ENCODE results near the gene SENP1.

SENP1 gene

DNA sequence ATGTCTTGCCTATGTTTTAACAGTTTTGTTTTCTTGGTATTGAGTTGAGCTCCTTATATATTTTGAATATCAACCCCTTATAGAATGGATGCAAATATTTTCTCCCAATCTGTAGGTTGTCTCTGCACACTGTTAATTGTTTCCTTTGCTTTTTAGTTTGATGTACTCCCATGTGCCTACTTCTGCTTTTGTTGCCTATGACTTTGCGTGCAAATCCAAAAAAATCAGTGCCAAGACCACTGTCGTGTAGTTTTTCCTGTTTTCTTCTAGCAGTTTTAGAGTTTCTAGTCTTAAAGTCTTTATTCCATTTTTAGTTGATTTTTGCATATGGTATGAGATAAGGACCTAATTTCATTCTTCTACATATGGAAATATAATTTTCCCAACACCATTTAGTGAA is 28.8 kb downstream of the SENP1 start:
- no peaks in the 10 kb centered on the region for H3K27me3 ChIP-seq (ENCODE audit: control insufficient read depth, insufficient read depth, low read length)
- H3K9me3 ChIP-seq (ENCODE audit: control insufficient read depth, low read depth, low read length) = no peaks in the 10 kb centered on the region
- no peaks in the 10 kb centered on the region for H3K4me1 ChIP-seq (ENCODE audit: control insufficient read depth, low read depth, low read length)
- no peak overlapping the region for H3K27ac ChIP-seq (ENCODE audit: low read length)
- no peak overlapping the region for H3K9ac ChIP-seq (ENCODE audit: low read length)
- H3K36me3 ChIP-seq (ENCODE audit: control insufficient read depth, low read depth, low read length) = peaks cover 35% of the 10 kb centered on the region
- H3K4me3 ChIP-seq (ENCODE audit: low read length) = no peak overlapping the region

DNA sequence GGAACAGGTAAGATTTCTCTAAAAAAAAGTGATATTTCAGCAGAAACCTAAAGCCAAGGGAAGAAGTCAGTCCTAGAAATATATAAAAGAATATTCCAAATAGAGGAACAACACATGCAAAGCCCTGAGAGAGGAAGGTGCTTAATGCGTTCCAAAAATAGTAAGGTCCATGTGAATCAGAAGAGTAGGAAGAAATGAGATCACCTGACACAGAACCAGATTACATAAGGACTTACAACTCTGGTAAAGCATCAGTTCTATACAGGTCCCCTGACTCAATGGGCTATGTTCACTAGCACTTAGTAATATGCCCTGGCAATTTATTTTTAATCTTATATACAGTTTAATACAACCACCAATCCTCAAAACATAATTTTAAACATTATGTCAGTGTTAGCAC is 30.0 kb downstream of the SENP1 start:
- H3K4me1 ChIP-seq (ENCODE audit: control insufficient read depth, low read depth, low read length) = no peaks in the 10 kb centered on the region
- peaks cover 40% of the 10 kb centered on the region for H3K36me3 ChIP-seq (ENCODE audit: control insufficient read depth, low read depth, low read length)
- no peak overlapping the region for H3K9ac ChIP-seq (ENCODE audit: low read length)
- H3K27me3 ChIP-seq (ENCODE audit: control insufficient read depth, insufficient read depth, low read length) = no peaks in the 10 kb centered on the region
- H3K4me3 ChIP-seq (ENCODE audit: low read length) = no peak overlapping the region
- no peak overlapping the region for H3K27ac ChIP-seq (ENCODE audit: low read length)
- no peaks in the 10 kb centered on the region for H3K9me3 ChIP-seq (ENCODE audit: control insufficient read depth, low read depth, low read length)

DNA sequence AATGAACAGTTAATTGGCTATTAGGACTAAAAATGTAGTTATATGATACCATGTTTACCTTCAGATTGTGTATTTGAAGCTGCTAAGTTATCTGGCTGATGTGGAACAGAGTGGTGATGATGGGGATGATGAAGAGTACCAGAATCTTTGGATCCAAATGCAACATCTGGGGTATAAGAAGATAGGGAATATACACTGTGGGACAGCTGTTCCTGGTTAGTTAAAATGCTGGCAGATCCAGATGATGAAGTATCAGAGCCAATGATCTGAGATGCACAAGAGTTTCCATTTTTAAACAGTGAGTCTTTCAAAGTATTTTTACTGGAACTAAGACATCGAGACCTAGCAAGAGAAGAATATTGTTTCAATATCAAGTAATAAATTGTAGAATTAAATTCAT is 31.6 kb downstream of the SENP1 start:
- H3K4me1 ChIP-seq (ENCODE audit: control insufficient read depth, low read depth, low read length) = no peaks in the 10 kb centered on the region
- no peak overlapping the region for H3K27ac ChIP-seq (ENCODE audit: low read length)
- no peak overlapping the region for H3K4me3 ChIP-seq (ENCODE audit: low read length)
- H3K9ac ChIP-seq (ENCODE audit: low read length) = no peak overlapping the region
- no peaks in the 10 kb centered on the region for H3K27me3 ChIP-seq (ENCODE audit: control insufficient read depth, insufficient read depth, low read length)
- H3K9me3 ChIP-seq (ENCODE audit: control insufficient read depth, low read depth, low read length) = no peaks in the 10 kb centered on the region
- H3K36me3 ChIP-seq (ENCODE audit: control insufficient read depth, low read depth, low read length) = peaks cover 47% of the 10 kb centered on the region

DNA sequence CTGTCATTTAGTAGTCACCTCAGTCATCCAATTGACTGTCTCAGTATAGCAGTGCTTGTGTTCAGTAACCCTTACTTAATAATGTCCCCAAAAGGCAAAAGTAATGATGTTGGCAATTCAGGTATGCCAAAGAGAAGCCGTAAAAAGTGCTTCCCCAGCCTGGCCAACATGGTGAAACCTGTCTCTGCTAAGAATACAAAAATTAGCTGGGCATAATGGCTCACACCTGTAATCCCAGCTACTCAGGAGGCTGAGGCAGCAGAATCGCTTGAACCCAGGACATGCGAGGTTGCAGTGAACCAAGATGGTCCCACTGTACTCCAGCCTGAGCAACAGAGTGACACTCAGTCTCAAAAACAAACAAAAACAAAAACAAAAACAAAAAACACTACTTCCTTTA is 33.6 kb downstream of the SENP1 start:
- H3K36me3 ChIP-seq (ENCODE audit: control insufficient read depth, low read depth, low read length) = peaks cover 48% of the 10 kb centered on the region
- no peak overlapping the region for H3K4me3 ChIP-seq (ENCODE audit: low read length)

DNA sequence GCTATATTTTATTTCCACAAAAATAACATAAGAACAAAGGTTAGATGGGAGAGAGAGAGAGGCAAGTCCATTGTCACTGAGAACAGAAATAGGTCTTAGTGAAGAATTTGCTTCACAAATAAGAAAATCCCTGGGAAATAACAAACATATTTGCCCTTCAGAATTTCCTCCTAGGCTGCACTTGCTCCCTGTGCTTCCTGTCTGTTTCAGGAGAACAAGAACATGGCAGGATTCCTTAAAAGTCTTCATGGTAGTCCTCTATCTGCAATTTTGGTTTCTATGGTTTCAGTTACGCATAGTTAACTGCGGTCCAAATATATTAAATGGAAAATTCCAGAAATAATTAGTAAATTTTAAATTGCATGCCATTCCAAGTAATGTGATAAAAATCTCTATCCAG is 34.1 kb downstream of the SENP1 start:
- no peaks in the 10 kb centered on the region for H3K27me3 ChIP-seq (ENCODE audit: control insufficient read depth, insufficient read depth, low read length)
- peaks cover 52% of the 10 kb centered on the region for H3K36me3 ChIP-seq (ENCODE audit: control insufficient read depth, low read depth, low read length)
- no peaks in the 10 kb centered on the region for H3K4me1 ChIP-seq (ENCODE audit: control insufficient read depth, low read depth, low read length)
- H3K4me3 ChIP-seq (ENCODE audit: low read length) = no peak overlapping the region
- no peak overlapping the region for H3K9ac ChIP-seq (ENCODE audit: low read length)
- no peaks in the 10 kb centered on the region for H3K9me3 ChIP-seq (ENCODE audit: control insufficient read depth, low read depth, low read length)
- H3K27ac ChIP-seq (ENCODE audit: low read length) = no peak overlapping the region

More for the DNA sequence above, 33.6 kb downstream of the SENP1 start:
- Histone ChIP-seq H3K9me3 (ENCODE audit: control insufficient read depth, low read depth, low read length) (no peaks in the 10 kb centered on the region), H3K9ac (ENCODE audit: low read length) (no peak overlapping the region), H3K27ac (ENCODE audit: low read length) (no peak overlapping the region), H3K27me3 (ENCODE audit: control insufficient read depth, insufficient read depth, low read length) (no peaks in the 10 kb centered on the region), H3K4me1 (ENCODE audit: control insufficient read depth, low read depth, low read length) (no peaks in the 10 kb centered on the region)

DNA sequence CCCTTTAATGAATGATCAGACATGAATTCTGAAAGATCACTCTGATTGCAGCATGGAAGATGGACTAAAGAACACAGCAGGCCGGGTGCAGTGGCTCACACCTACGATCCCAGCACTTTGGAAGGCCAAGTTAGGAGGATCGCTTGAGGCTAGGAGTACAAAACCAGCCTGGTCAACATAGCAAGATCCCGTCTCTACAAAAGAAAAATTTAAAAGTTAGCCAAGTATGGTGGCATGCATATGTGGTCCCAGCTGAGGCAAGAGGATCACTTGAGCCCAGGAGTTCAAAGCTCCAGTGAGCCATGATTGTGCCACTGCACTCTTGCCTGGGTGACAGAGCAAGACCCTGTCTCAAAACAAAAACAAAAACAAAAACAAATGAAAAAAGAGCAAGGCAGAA is 35.1 kb downstream of the SENP1 start:
- Histone ChIP-seq H3K9ac (ENCODE audit: low read length) (no peak overlapping the region), H3K36me3 (ENCODE audit: control insufficient read depth, low read depth, low read length) (peaks cover 52% of the 10 kb centered on the region), H3K27me3 (ENCODE audit: control insufficient read depth, insufficient read depth, low read length) (no peaks in the 10 kb centered on the region), H3K4me1 (ENCODE audit: control insufficient read depth, low read depth, low read length) (no peaks in the 10 kb centered on the region), H3K9me3 (ENCODE audit: control insufficient read depth, low read depth, low read length) (no peaks in the 10 kb centered on the region), H3K4me3 (ENCODE audit: low read length) (no peak overlapping the region), H3K27ac (ENCODE audit: low read length) (no peak overlapping the region)

DNA sequence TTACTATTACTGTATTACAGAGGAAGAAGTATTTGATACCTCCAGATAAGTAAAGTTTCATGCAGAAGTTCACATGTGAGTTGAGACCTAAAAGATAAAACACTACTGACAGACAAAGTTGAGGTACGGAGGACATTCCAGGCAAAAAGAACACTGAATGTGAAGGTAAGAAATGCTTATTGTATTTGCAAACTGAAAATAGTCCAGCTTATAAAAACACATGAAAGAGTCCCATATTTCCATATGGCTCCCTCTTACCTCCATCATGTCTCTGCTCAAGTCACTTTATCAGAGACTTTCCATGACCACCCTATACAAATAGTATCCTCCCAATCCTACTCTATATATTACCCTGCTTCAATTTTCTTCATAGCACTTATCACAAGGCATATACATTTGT is 35.8 kb downstream of the SENP1 start:
- peaks cover 58% of the 10 kb centered on the region for H3K36me3 ChIP-seq (ENCODE audit: control insufficient read depth, low read depth, low read length)
- no peak overlapping the region for H3K9ac ChIP-seq (ENCODE audit: low read length)
- no peaks in the 10 kb centered on the region for H3K27me3 ChIP-seq (ENCODE audit: control insufficient read depth, insufficient read depth, low read length)
- no peaks in the 10 kb centered on the region for H3K9me3 ChIP-seq (ENCODE audit: control insufficient read depth, low read depth, low read length)
- H3K27ac ChIP-seq (ENCODE audit: low read length) = no peak overlapping the region
- H3K4me3 ChIP-seq (ENCODE audit: low read length) = no peak overlapping the region
- no peaks in the 10 kb centered on the region for H3K4me1 ChIP-seq (ENCODE audit: control insufficient read depth, low read depth, low read length)

DNA sequence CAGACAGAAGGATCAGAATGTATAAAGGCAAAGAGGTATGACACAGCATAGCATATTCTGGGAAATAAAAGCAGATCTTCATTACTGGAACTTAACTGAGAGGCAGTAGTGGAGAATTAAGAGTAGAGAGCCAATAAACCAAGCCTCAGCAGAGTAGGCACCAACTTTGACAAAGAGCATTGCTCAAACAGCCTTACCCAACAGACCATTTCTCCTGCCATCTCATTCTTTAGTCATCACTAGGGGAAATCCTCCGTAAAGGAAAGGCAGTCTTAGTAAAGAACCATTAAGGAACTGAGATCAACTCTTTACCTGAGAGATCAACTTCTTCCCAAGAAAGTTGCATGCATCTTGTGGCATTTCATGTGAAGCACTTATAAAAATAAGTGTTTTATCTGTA is 36.6 kb downstream of the SENP1 start:
- H3K9me3 ChIP-seq (ENCODE audit: control insufficient read depth, low read depth, low read length) = no peaks in the 10 kb centered on the region
- H3K9ac ChIP-seq (ENCODE audit: low read length) = no peak overlapping the region
- no peaks in the 10 kb centered on the region for H3K4me1 ChIP-seq (ENCODE audit: control insufficient read depth, low read depth, low read length)
- H3K4me3 ChIP-seq (ENCODE audit: low read length) = no peak overlapping the region
- no peak overlapping the region for H3K27ac ChIP-seq (ENCODE audit: low read length)
- H3K27me3 ChIP-seq (ENCODE audit: control insufficient read depth, insufficient read depth, low read length) = no peaks in the 10 kb centered on the region
- H3K36me3 ChIP-seq (ENCODE audit: control insufficient read depth, low read depth, low read length) = peaks cover 60% of the 10 kb centered on the region

DNA sequence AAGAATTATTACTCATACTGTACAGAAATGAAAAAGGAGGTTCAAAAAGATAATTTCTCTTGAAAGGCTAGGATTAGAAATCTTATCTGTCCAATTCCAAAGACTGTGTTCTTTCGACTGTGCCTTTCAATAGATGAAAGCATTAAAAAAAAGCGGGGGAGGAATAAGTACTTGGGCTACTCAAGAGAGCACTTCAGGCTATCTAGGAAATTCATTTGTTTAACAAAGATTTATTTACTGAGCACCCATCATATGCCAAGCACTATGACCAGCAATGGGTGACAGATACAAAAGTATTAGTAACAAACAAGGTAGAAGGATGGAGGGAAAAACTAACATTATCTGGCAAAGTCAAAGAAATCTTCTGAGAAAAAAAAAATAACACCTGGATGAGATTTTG is 37.4 kb downstream of the SENP1 start:
- H3K36me3 ChIP-seq (ENCODE audit: control insufficient read depth, low read depth, low read length) = peaks cover 60% of the 10 kb centered on the region
- no peak overlapping the region for H3K27ac ChIP-seq (ENCODE audit: low read length)
- no peaks in the 10 kb centered on the region for H3K27me3 ChIP-seq (ENCODE audit: control insufficient read depth, insufficient read depth, low read length)
- H3K4me3 ChIP-seq (ENCODE audit: low read length) = no peak overlapping the region
- H3K9me3 ChIP-seq (ENCODE audit: control insufficient read depth, low read depth, low read length) = no peaks in the 10 kb centered on the region
- H3K9ac ChIP-seq (ENCODE audit: low read length) = no peak overlapping the region
- H3K4me1 ChIP-seq (ENCODE audit: control insufficient read depth, low read depth, low read length) = no peaks in the 10 kb centered on the region

DNA sequence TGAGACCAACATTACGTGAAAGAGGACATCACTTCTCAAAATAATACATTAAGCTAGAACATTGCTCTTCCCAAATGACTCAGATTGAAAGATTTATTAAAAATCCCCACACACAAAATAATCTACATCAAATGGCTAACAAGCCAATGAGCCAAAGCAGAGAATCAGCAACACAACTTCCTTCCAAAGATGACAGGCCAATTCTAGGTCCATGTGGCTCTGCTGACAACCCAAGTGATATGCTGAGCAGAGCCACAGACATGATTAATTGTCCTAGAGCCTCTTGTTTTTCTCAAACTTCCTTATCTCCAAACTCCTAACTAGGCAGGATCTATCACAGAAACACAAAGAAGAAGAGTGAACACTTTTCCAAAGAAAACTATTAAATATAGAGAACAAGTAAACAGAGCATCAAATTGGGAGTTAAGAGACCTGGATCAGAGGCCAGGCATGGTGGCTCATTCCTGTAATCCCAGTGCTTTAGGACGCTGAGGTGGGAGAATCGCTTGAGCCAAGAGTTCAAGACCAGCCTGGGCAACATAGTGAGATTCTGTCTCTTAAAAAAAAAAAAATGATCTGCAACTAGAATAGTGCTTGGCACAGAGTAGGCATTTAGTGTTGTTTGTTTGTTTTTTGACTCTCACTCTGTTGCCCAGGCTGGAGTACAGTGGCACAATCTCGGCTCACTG is 38.5 kb downstream of the SENP1 start:
- H3K4me1 ChIP-seq (ENCODE audit: control insufficient read depth, low read depth, low read length) = no peaks in the 10 kb centered on the region
- H3K36me3 ChIP-seq (ENCODE audit: control insufficient read depth, low read depth, low read length) = peaks cover 60% of the 10 kb centered on the region
- no peaks in the 10 kb centered on the region for H3K9me3 ChIP-seq (ENCODE audit: control insufficient read depth, low read depth, low read length)
- no peak overlapping the region for H3K27ac ChIP-seq (ENCODE audit: low read length)
- no peaks in the 10 kb centered on the region for H3K27me3 ChIP-seq (ENCODE audit: control insufficient read depth, insufficient read depth, low read length)
- H3K4me3 ChIP-seq (ENCODE audit: low read length) = no peak overlapping the region
- no peak overlapping the region for H3K9ac ChIP-seq (ENCODE audit: low read length)

DNA sequence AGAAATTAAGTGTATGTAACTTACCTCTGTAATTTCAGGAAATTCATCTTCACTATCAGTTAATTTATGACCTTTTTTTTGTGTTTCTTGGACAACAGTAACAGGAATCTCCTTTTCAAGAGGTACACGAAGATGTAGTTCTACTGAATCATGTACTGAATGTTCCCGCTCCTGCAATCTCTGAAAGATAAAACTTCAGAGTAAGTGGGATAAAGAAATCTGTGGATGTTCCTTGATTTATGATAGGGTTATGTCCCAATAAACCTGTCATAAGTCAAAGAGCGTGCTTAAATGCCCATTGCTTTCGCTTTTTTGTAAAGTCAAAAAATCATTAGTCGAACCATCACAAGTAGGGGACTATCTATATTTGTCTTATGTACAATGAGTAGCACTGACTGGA is 40.8 kb downstream of the SENP1 start:
- Histone ChIP-seq H3K9me3 (ENCODE audit: control insufficient read depth, low read depth, low read length) (no peaks in the 10 kb centered on the region), H3K36me3 (ENCODE audit: control insufficient read depth, low read depth, low read length) (peaks cover 62% of the 10 kb centered on the region), H3K27me3 (ENCODE audit: control insufficient read depth, insufficient read depth, low read length) (no peaks in the 10 kb centered on the region), H3K4me1 (ENCODE audit: control insufficient read depth, low read depth, low read length) (no peaks in the 10 kb centered on the region), H3K9ac (ENCODE audit: low read length) (no peak overlapping the region), H3K4me3 (ENCODE audit: low read length) (no peak overlapping the region), H3K27ac (ENCODE audit: low read length) (no peak overlapping the region)

DNA sequence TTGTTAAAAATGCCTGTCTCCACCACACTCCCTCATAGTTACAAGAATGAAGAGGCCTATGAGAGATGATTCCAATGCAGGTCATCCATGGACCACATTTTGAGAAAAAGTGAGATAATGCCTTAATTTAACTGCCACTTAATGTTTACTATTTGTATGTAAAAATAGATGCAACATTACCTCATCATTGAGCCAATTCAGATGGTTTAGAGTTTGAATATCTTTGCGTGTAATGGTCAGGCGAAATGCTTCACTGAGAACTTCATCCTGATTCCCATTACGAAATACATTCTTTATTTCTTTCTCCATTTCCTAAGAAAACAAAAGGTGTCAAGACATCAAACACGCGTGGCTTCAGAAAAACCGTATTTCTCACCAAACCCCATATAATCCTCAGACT is 42.3 kb downstream of the SENP1 start:
- no peaks in the 10 kb centered on the region for H3K27me3 ChIP-seq (ENCODE audit: control insufficient read depth, insufficient read depth, low read length)
- H3K9me3 ChIP-seq (ENCODE audit: control insufficient read depth, low read depth, low read length) = peaks cover 2% of the 10 kb centered on the region
- no peaks in the 10 kb centered on the region for H3K4me1 ChIP-seq (ENCODE audit: control insufficient read depth, low read depth, low read length)
- H3K27ac ChIP-seq (ENCODE audit: low read length) = no peak overlapping the region
- no peak overlapping the region for H3K4me3 ChIP-seq (ENCODE audit: low read length)
- peaks cover 58% of the 10 kb centered on the region for H3K36me3 ChIP-seq (ENCODE audit: control insufficient read depth, low read depth, low read length)
- H3K9ac ChIP-seq (ENCODE audit: low read length) = no peak overlapping the region
